ENCODE data around the gene BEND7. TPM values are rescaled to one million over a fixed set of nuclear protein-coding genes. Genes with fewer than 3 reads are reported as not detected.
A peak's percentile ranks its signal among the peaks of the same experiment; 100 is the strongest.

Gene BEND7
- total and polyA plus RNA-seq, 9 of the 15 experiments (the other 6 are each of a cell fraction or from before 2014, with no cell fraction given), result 1.3 to 11.4 (median 5.2) TPM

GRCh38 chr10:13414855-13415254 lies 114.0 kb downstream of the BEND7 start (continued):
- TF ChIP-seq RBFOX2 (IDR thresholded peaks at IDR 0.05; ENCODE audit: low read depth, low read length), result no peak
- no peak for TF ChIP-seq ARID3A (IDR thresholded peaks at IDR 0.05; ENCODE audit: borderline replicate concordance, low read depth, low read length)
- TF ChIP-seq MEIS2 (IDR thresholded peaks at IDR 0.05; ENCODE audit: partially characterized antibody), result peak; percentile 94
- peak; percentile 9; the same call in 1 of the 2 replicates for TF ChIP-seq NFRKB (IDR thresholded peaks at IDR 0.05; ENCODE audit: low read depth)
- TF ChIP-seq ZNF398 (CRISPR knock-in tag; IDR thresholded peaks at IDR 0.05), result no peak
- TF ChIP-seq ZC3H8 (IDR thresholded peaks at IDR 0.05), result no peak
- no peak for TF ChIP-seq RREB1 (CRISPR knock-in tag; IDR thresholded peaks at IDR 0.05)
- TF ChIP-seq ATF1 (CRISPR knock-in tag; IDR thresholded peaks at IDR 0.05), result no peak
- TF ChIP-seq ATF1 (tag; IDR thresholded peaks at IDR 0.05), result no peak
- no peak for TF ChIP-seq MCM7 (IDR thresholded peaks at IDR 0.05)
- no peak for TF ChIP-seq ZNF280B (CRISPR knock-in tag; IDR thresholded peaks at IDR 0.05)
- TF ChIP-seq FUS (optimal IDR thresholded peaks at IDR 0.05; ENCODE audit: low read depth, low read length), result no peak
- no peak for TF ChIP-seq SMARCC2 (IDR thresholded peaks at IDR 0.05; ENCODE audit: low read depth)
- peak in 1 of 2 experiments; percentile 63; a peak in 1 of 3 replicates for TF ChIP-seq CBX3 (IDR thresholded peaks at IDR 0.05; ENCODE audit: borderline replicate concordance in 1 of 2, low read length in 2 of 2)
- TF ChIP-seq KAT2B (IDR thresholded peaks at IDR 0.05; ENCODE audit: low read depth, low read length), result no peak
- TF ChIP-seq MAX (CRISPR knock-in tag; IDR thresholded peaks at IDR 0.05), result no peak

All from K562 (cell line).